HG02943 (cell line): ENCODE measurements around the gene PCDH12.

Source experiments
- ATAC-seq: cut with Tn5 transposase; IDR thresholded peaks from one replicate; pipeline ENCODE4 v1.9.1; 2021; ENCODE audit warnings: mild to moderate bottlenecking, low read depth, moderate library complexity; ENCODE audit not compliant: unreplicated experiment

The PCDH12 gene

GRCh38 chr5:141913560-141914198, 44.3 kb downstream of the PCDH12 start:
- no peak for ATAC-seq

DNA sequence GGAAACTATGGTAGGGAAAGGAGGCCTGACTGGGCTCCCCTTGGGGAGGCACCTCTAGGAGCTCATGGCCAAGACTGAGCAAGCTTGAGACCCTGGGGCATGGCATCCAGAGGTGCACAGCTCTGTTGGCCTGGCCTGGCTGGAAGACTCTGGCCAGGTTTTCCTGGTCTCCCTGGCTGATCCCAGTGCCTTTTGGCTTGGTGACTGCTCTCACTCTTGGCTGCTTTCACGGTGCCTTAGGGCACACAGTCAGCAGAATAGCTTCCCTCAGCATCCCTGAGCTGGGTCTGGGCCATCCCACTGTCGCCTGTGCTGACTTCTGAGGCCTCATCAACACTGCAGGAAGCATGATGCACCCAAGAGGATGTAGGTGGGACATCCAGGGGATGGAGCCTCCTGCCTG, 47.7 kb downstream of the PCDH12 start:
- no peak for ATAC-seq

DNA sequence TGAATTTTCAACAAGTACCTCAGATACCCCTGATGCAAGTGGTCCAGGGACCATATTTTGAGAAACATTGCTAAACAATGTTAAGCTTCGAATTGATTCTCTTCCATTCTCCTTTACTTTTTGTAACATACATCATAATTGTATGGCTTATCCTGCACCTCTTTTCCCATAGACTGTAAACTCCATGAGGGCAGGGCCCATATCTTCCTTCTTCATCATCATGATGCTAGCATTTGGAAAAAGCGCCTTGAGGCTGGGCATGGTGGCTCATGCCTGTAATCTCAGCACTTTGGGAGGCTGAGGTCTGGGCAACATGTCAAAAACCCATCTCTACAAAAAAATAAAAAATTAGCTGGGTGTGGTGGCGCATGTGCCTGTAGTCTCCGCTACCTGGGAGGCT, 48.8 kb downstream of the PCDH12 start:
- no peak for ATAC-seq

DNA sequence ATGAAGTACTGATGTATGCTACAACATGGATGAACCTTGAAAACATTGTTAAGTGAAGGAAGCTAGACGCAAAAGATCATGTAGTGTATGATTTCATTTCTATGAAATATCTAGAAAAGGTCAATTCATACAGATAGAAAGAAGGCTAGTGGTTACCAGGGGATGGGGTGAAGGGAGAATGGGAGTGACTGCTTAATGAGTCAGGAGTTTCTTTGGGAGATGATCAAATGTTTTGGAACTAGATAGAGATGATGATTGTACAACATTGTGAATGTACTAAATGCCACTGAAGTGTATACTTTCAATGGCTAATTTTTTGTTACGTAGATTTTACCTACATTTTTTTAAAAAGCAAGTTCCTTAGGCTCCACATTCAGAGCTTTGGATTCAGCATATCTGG, 49.2 kb downstream of the PCDH12 start:
- no peak for ATAC-seq

DNA sequence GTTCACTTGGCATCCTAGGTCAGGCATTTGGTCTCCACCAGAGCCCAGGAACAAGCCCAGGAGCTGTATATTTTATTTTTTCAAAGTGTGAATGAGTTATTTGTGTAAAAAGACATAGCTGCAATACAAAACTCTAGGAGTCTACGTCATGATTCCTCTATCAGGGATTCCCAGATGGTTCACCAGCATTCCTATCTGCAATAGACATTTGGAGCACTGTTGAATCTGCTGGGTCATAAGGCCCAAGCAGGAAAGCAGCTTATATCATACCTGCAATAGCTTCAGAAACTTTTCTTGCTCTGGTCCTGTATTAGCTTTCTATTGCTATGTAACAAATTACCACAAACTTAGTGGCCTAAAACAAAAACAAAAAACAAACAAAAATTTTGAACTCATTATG, 51.0 kb downstream of the PCDH12 start:
- no peak for ATAC-seq

DNA sequence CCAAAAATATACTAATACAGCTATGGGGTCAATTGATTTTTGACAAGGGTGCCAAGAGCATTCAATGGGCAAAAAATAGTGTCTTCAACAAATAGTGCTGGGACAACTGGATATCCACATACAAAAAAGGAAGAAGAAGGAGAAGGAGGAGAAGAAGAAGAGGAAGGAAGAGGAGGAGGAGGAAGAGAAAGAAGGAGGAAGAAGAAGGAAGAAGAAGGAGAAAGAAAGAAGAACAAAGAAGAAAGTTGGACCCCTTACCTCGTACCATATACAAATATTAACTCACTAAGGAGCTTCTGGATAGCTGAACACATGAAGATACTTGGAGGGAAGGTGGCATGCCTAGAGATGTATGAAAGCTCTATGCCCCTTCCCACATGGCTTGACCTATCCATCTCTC, 51.5 kb downstream of the PCDH12 start:
- ATAC-seq, result no peak

GRCh38 chr5:141904551-141904950, 53.5 kb downstream of the PCDH12 start:
- no peak for ATAC-seq

- no peak for ATAC-seq
Observed at GRCh38 chr5:141903261-141903660, 54.7 kb downstream of the PCDH12 start.

GRCh38 chr5:141902015-141902814, 55.8 kb downstream of the PCDH12 start:
- no peak for ATAC-seq

- ATAC-seq, result no peak
Observed at GRCh38 chr5:141898448-141899049, 59.5 kb downstream of the PCDH12 start.

GRCh38 chr5:141897425-141897824, 60.6 kb downstream of the PCDH12 start:
- ATAC-seq, result no peak
